DOHH2 (cell line): ENCODE measurements around the gene TUG1.

ENCODE experiments used
- EZH2phosphoT487 ChIP-seq: fragments of 200-600 bp; sonication (generic); IDR thresholded peaks from 2 replicates; pipeline ENCODE4 v1.6.1; 2017; ENCODE audit warnings: borderline replicate concordance, mild to moderate bottlenecking, antibody characterized with exemption, low read length, moderate library complexity, mixed read lengths
- TF ChIP-seq, protein P1 (sequence below): fragments of 200-600 bp; sonication (generic); IDR thresholded peaks from one replicate; pipeline ENCODE4 v1.5.1; 2014; ENCODE audit warnings: antibody characterized with exemption, mild to moderate bottlenecking, low read depth, low read length; ENCODE audit not compliant: poor library complexity, severe bottlenecking

- TF ChIP-seq, protein P1, sequence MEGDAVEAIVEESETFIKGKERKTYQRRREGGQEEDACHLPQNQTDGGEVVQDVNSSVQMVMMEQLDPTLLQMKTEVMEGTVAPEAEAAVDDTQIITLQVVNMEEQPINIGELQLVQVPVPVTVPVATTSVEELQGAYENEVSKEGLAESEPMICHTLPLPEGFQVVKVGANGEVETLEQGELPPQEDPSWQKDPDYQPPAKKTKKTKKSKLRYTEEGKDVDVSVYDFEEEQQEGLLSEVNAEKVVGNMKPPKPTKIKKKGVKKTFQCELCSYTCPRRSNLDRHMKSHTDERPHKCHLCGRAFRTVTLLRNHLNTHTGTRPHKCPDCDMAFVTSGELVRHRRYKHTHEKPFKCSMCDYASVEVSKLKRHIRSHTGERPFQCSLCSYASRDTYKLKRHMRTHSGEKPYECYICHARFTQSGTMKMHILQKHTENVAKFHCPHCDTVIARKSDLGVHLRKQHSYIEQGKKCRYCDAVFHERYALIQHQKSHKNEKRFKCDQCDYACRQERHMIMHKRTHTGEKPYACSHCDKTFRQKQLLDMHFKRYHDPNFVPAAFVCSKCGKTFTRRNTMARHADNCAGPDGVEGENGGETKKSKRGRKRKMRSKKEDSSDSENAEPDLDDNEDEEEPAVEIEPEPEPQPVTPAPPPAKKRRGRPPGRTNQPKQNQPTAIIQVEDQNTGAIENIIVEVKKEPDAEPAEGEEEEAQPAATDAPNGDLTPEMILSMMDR, result no peak
- TF ChIP-seq EZH2phosphoT487, result no peak
These were observed 15.9 kb upstream of the TUG1 start for GRCh38 chr22:30953206-30953605.
